ENCODE measurements around the gene CRACR2B. TPM values are rescaled to one million over a fixed set of nuclear protein-coding genes. Genes with fewer than 3 reads are reported as not detected.

CRACR2B gene
- total and polyA plus RNA-seq, 3 donors from 2014 or later: 4.9 to 7.4 (median 6.5) TPM

DNA sequence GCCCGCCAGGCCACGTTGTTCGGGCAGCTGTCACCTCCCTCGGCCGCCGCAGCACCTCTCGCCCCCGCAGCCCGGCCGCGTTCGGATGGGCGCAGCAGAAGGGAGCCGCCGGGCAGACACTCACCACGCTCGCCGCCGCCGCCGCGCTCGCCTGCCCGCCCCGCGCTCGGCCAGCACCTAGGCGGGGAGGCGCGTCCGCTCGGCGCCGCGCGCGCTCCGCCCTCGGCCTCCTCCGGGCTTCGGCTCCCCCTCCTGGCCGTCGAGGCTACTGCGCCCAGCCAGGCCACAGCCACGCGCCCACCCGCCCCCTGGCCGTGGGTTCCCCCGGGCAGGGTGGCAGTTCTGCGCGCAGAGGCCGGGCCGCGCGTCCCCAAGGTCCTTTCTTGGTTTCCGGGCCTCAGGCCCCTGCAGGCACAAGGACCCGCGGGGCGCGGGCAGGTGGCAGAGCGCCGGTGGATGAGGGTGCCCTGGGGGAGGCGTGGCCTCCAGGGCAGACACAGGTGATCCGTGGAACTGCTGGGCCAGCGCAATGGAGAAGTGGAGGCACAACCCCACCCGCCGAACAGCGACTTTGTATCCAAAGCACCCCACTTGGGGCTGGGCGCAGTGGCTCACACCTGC, 29.5 kb upstream of the CRACR2B start, which contains the start of gene SLC25A22:
TSS of gene SLC25A22 (minus strand) at position 189 of the 621 bp plus-strand sequence. CDS start 3,275 bp downstream, outside the sequence.
- peaks cover 27% of the 10 kb centered on the region for H3K4me1 ChIP-seq
- intact Hi-C loops (cut with DNase I; ENCODE audit: low total_unique reads): no loop called here

DNA sequence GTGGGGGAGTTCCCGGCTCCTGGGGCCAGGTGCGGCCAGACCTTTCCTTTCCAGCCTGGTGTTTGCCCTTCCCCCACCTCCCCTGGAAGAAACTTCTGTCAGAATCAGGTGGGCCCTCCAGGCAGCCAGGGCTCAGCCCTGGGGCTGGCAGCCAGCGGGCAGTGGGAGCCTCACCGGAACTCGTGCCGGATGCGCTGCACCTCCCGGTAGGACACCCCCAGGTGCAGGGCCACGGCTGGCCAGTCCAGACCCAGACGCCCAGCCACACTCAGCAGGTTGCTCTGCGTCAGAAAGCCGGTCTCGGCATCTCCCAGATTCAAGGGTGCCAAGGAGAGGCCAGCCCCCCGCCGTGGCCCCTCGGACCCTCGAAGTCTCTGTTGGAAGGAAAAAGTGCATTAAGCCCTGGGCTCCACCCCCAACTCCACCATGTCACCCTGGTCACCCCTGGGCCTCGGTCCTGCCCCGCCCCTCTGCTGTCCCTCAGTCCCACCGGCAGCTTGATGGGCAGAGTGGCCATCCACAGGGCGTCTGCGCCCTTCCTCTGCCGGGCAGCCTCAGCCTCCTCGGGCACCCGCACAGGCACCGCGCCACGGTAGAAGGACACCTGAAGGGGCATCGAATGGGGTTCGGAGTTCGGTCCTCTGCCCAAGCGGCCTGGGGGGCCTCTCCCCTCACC, 27.9 kb upstream of the CRACR2B start:
- no peak overlapping the region for H3K4me3 ChIP-seq
- TF ChIP-seq POLR2A (IDR thresholded peaks at IDR 0.05): no peak
- TF ChIP-seq, protein P1, sequence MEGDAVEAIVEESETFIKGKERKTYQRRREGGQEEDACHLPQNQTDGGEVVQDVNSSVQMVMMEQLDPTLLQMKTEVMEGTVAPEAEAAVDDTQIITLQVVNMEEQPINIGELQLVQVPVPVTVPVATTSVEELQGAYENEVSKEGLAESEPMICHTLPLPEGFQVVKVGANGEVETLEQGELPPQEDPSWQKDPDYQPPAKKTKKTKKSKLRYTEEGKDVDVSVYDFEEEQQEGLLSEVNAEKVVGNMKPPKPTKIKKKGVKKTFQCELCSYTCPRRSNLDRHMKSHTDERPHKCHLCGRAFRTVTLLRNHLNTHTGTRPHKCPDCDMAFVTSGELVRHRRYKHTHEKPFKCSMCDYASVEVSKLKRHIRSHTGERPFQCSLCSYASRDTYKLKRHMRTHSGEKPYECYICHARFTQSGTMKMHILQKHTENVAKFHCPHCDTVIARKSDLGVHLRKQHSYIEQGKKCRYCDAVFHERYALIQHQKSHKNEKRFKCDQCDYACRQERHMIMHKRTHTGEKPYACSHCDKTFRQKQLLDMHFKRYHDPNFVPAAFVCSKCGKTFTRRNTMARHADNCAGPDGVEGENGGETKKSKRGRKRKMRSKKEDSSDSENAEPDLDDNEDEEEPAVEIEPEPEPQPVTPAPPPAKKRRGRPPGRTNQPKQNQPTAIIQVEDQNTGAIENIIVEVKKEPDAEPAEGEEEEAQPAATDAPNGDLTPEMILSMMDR (IDR thresholded peaks at IDR 0.05): no peak
- H3K9me3 ChIP-seq: no peaks in the 10 kb centered on the region
- WGBS, 2 donors: 91 to 94% methylated on average over 23 to 32 of the region's 32 CpGs
- no peaks in the 10 kb centered on the region for H3K27me3 ChIP-seq
- intact Hi-C loops (cut with DNase I; ENCODE audit: low total_unique reads): no loop called here
- no peak for DNase-seq
- no peaks in the 10 kb centered on the region for H3K36me3 ChIP-seq (ENCODE audit: low read depth, missing control alignments)
- peaks cover 36% of the 10 kb centered on the region for H3K4me1 ChIP-seq
- no peak overlapping the region for H3K27ac ChIP-seq

More for the DNA sequence above, 29.5 kb upstream of the CRACR2B start, which contains the start of gene SLC25A22:
- peak within 1 kb of the TSS; percentile 64 to 83 for H3K27ac ChIP-seq
- H3K9me3 ChIP-seq: no peaks in the 10 kb centered on the region
- H3K27me3 ChIP-seq: no peaks in the 10 kb centered on the region
- DNase-seq: peak; percentile 85
- TF ChIP-seq, protein P1 (IDR thresholded peaks at IDR 0.05): peak; percentile 85 to 89 (median 86)
- no peak for TF ChIP-seq POLR2A (IDR thresholded peaks at IDR 0.05)
- WGBS, 2 donors: 3% methylated on average over 63 of the region's 69 CpGs; no CpG with 5 or more reads in 1 of the 2 donors
- peak within 1 kb of the TSS; percentile 62 to 76 for H3K4me3 ChIP-seq
- no peaks in the 10 kb centered on the region for H3K36me3 ChIP-seq (ENCODE audit: low read depth, missing control alignments)

DNA sequence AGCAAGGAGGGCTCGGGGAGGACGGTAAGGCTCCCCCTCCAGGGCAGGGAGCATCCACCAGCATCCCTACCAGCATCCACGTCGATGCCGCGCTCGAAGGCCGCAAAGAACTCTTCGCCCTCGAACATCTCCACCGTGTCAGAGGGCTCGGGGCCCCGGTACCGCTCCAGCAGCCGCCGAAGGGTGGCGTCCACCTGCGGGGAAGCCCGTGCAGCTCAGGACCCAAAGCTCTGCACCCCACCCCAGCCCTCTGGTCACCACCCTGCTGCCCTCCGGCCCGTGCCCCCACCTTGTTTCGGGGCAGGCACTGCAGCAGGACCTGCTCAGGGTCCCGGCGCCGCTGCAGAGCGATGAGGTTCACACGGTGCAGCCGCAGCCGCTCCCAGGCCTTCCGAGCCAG, 27.2 kb upstream of the CRACR2B start:
- 93 to 94% methylated on average over 12 to 30 of the region's 30 CpGs for WGBS, 2 donors
- no peaks in the 10 kb centered on the region for H3K36me3 ChIP-seq (ENCODE audit: low read depth, missing control alignments)
- H3K27me3 ChIP-seq: no peaks in the 10 kb centered on the region
- H3K4me3 ChIP-seq: no peak overlapping the region
- H3K9me3 ChIP-seq: no peaks in the 10 kb centered on the region
- H3K4me1 ChIP-seq: peaks cover 30% of the 10 kb centered on the region
- intact Hi-C loops (cut with DNase I; ENCODE audit: low total_unique reads): no loop called here
- no peak for DNase-seq
- no peak for TF ChIP-seq POLR2A (IDR thresholded peaks at IDR 0.05)
- TF ChIP-seq, protein P1 (IDR thresholded peaks at IDR 0.05): no peak
- no peak overlapping the region for H3K27ac ChIP-seq

DNA sequence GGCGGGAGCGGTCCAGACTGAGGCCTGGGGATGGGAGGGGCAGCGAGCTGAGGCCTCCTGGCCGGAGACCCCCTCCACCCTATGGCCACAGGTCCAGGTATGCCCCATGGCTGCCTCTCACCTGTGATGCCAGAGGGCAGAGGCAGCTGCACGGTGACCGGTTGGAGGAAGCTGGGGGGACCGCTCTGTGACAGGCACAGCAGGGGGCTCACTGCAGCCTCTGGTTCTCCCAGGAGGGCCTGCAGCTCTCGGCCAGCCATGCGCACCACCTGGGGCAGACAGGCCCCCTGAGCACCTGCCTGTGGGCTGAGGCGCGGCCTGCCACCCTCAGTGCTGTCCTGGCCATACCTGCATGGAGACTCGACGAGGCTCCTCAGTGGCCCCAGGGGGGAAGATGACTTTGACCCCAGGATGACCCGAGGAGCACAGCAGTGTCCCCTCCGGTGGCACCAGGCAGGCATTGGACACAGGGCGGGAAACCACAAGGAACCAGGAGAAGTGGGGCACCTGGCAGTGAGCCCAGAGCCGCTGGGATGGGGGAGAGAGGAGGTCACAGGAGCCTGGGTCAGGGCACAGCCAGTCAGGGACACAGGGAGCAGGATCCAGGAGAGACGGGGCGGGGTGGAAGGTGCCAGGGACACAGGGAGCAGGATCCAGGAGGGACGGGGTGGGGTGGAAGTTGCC, 26.5 kb upstream of the CRACR2B start:
- H3K27me3 ChIP-seq: no peaks in the 10 kb centered on the region
- H3K4me3 ChIP-seq: no peak overlapping the region
- no peak for TF ChIP-seq POLR2A (IDR thresholded peaks at IDR 0.05)
- TF ChIP-seq, protein P1 (IDR thresholded peaks at IDR 0.05): no peak
- 90 to 93% methylated on average over 9 to 20 of the region's 20 CpGs for WGBS, 2 donors
- intact Hi-C loops (cut with DNase I; ENCODE audit: low total_unique reads): no loop called here
- H3K36me3 ChIP-seq (ENCODE audit: low read depth, missing control alignments): no peaks in the 10 kb centered on the region
- no peak for DNase-seq
- H3K27ac ChIP-seq: no peak overlapping the region
- peaks cover 28% of the 10 kb centered on the region for H3K4me1 ChIP-seq
- H3K9me3 ChIP-seq: no peaks in the 10 kb centered on the region
